Left kidney (tissue), 2 donors: Measurements from ENCODE around the gene FOXN4. TPM values are rescaled to one million over a fixed set of nuclear protein-coding genes. Genes with fewer than 3 reads are reported as not detected.

Experiments
- DNase-seq: peaks from one replicate; pipeline ENCODE4 v3.0.0-alpha.2; 2013
- polyA plus RNA-seq: library from polyadenylated mRNA; unstranded; fragments of 120-200 nt; gene quantifications from one replicate; pipeline ENCODE4 v1.2.1, GENCODE V29; 2013; ENCODE audit not compliant: insufficient read length

Gene FOXN4
- polyA plus RNA-seq, 1 donor, result 2.9 TPM

DNA sequence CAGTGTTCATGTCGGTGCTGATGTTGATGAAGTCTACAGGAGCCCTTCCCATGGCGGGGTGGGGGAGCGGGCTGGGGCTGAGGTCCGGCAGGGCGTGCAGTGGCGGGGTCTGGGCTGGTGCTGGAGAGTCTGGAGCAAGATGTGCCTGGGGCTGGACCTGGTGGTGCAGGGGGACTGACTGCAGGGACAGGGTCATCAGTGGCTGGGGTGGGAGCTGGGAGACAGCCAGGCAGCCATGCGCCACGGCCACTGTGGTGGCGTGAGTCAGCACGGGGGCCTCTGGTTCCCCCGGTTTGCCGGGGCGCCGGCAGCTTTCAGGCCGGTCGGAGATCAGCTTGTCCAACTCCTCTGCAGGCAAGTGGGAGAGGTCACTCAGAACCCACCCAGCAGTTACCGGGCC lies 27.6 kb downstream of the FOXN4 start:
- no peak for DNase-seq

GRCh38 chr12:109279525-109279924 lies 29.6 kb downstream of the FOXN4 start:
- no peak for DNase-seq

- no peak for DNase-seq
Observed at GRCh38 chr12:109278912-109279311, 30.2 kb downstream of the FOXN4 start.

GRCh38 chr12:109277899-109278762 lies 31.0 kb downstream of the FOXN4 start:
- DNase-seq, result peak; percentile 30

DNA sequence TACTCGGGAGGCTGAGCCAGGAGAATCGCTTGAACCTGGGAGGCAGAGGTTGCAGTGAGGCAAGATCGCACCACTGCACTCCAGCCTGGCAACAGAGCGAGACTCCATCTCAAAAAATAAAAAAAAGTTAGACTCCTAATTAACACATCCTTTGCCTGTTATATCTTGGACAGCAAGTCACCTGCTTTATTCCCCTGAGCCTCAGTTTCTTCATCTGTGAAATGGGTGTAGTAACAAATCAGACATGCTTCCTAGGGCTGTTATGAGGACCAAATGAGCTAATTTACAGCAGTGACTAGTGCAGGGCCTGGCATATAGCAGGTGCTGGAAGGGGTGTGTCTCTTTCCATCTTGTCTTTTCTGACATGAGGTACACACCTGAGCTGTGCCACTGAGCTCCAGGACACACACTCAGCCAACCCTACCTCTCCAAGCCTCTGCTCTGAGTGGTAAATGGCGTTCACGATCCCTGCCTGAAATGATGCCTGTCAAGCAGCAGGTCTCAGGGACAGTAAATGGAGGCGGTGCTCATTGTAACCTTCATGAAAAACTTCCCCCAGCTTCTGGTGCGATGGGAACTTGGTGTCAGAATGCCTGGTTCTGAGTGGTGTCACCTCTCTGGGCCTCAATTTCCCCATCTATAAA lies 31.7 kb downstream of the FOXN4 start:
- DNase-seq, result no peak

DNA sequence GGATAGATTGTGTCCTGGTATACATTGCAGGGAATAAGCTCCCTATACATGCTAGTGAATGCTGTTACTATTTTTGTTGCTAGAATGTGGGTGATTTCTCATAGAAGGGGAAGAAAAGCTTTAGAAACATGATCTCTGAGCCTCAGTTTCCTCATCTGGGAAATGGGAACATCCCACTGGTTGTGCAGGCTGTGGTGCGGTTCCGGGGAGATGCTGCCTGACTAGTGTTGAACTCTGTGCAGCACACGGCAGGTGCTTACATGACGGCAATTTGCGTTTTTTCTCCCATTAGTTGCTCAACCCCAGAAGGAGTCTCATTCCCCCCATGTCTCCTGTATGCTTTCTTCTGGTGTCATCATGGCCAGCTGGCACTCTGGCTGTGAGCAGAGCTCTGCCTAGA lies 32.9 kb downstream of the FOXN4 start:
- DNase-seq, result no peak

DNA sequence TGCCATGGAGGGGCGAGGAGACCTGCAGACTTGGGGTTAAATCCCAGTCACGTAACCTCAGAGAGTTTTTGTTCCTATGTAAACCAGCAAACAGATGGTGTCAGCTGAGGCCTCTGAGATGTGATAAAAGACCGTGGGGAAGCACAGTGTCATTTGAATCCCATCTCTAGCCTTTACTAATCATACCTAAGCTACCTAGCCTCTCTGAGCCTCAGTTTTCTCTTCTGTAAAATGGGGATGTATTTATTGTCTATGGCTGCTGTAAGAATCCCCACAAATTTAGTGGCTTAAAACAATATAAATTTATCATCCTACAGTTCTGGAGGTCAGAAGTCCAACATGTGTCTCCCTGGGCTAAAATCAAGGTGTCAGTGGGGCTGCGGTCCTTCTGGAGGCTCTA lies 33.9 kb downstream of the FOXN4 start:
- DNase-seq, result no peak

GRCh38 chr12:109274381-109274780 lies 34.7 kb downstream of the FOXN4 start:
- no peak for DNase-seq

GRCh38 chr12:109273354-109273753 lies 35.7 kb downstream of the FOXN4 start:
- no peak for DNase-seq

DNA sequence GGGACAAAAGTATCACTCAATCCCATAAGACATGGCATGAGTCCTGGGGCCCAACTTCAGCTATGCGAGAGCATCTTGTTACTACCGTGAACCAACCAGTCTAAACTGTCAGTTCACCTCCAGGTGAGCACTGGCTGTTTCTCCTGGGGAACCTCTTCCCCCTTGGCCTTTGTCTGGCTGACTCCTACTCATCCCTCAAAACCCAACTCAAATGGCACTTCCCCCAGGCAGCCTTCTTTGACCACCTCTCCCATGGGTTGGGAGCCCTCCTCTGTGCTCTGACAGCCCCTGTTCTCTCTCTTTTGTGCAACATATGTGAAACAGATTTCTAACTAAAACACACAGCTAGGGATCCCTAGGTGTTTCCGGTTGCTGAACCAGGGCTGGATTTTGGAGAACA lies 37.7 kb downstream of the FOXN4 start:
- DNase-seq, result no peak

GRCh38 chr12:109270494-109270893 lies 38.6 kb downstream of the FOXN4 start:
- no peak for DNase-seq

DNA sequence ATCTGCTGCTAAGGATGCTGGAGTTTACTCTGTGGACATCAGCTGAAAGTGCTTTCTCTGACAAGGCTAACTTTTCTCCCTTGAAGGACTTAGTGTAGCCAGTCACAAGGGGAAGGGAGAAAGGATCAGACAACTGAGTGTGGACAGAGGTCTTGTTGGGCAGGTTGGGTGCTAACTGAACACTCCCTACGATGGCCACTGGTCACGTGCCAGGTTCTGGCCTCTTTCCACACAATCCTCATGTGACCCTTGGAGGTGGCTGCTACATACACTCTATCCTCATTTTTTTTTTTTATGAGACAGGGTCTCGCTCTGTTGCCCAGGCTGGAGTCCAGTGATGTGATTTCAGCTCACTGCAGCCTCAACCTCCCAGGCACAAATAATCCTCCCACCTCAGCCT lies 39.7 kb downstream of the FOXN4 start:
- no peak for DNase-seq

DNA sequence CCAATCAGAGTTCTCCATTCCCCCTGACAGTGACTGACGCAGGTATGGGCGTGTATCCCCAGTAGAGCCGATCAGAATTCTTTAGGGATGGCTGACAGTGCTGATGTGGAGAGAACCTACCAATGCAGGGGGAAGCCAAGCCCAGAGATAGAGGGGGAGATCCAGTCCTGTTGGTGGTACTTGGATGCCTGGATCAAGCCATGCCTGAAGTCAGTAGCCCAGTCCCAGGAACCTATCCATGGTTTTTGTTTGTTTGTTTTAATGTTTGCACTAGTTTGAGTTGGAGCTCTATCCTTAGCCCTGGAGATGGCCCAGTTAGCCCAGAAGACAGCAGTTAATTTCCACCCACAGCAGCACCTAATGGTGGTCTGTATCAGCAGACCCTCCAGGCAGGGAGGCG lies 40.2 kb downstream of the FOXN4 start:
- DNase-seq, result no peak

GRCh38 chr12:109267361-109267760 lies 41.7 kb downstream of the FOXN4 start:
- no peak for DNase-seq

DNA sequence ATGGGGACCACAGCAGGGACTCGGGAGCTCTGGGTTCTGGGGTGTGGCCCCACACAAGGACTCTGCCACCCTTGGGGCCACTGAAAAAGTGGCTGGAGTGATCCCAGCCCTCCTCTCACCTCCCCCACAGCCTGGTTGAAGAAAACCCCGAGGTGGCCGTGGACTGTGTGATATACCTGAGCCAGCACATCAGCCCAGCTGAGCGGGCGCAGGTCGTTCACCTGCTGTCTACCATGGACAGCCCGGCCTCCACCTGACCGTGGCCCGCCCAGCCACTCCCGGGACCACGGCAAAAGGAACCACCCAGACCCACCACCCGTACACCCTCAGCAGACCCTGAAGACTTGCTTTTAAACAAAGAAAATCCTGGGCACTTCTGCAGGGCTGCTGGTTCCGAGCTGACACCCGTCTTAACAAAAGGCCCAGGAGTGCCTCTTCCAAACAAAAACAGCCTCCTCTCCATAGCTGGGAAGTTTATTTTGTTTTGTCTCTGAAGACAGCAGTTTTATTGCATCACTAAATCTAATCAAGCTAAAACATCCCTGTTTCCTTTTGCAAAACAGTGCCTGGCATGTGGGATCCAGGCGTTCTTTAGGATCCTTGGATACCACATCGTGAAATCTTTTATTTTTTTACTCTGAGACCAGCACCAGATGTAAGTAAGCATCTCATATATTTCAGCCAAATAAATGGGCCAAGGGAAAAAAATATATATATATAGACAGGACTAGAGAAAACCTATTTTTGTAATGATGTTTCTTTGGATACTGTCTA lies 42.8 kb downstream of the FOXN4 start:
- DNase-seq, result no peak

GRCh38 chr12:109264943-109265650 lies 44.0 kb downstream of the FOXN4 start:
- no peak for DNase-seq

- peak; percentile 71 for DNase-seq
Observed at GRCh38 chr12:109264095-109264942, 44.8 kb downstream of the FOXN4 start.

DNA sequence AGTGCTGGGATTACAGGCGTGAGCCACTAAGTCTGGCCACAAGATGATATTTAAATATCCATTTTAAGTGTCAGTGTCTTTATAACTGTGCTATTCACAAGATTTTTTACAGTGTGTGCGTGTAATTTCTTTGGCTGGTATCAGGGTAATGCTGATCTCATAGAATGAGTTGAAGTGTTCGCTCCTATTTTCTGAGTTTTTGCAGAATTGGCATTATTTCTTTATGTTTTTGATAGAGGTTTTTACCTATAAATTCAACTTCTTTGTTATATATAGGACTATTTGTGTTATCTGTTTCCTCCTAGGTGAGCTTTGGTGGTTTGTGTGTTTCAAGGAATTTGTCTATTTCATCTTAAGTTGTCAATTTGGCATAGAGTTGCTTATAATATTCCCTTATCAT lies 45.6 kb downstream of the FOXN4 start:
- no peak for DNase-seq

DNA sequence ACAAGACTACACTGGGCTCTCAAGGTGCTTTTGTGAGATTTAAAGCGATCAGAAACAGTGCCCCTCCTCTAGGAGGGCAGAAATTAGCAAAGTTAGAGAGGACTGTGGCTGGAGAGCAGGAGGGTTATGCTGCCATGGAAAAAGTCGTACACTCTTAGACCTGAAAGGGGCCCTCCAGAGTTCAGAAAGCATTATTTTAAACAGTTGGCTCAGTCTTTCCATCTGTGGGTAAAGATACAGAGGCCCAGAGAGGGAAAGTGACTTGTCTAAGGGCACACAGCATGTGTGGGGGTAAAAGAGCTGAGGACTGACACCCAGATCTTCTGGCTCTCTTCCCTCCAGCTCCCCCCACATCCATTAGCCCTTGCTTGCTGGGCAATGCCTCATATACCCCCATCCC lies 47.1 kb downstream of the FOXN4 start:
- no peak for DNase-seq

DNA sequence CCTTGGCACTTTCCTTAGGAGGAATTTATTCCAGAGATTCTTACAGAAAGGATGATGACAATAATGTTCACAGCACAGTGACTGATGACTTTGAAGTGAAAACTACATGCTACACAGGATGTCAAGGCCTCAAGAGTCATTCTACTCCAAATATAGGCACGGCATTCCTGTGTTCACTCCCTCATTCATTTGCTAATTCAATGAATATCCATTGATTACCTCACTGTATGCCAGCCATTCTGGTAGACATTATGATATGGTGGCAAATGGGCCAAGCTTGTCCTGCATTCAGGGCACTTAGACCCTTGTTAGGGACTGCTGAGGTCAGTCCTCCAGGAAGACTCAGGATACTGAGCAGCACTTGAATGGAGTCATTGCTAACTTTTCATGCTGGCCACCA lies 48.0 kb downstream of the FOXN4 start:
- DNase-seq, result no peak

- DNase-seq, result no peak
Observed at GRCh38 chr12:109259545-109259895, 49.6 kb downstream of the FOXN4 start.
